H9 (cell line): Measurements from ENCODE around the gene TXNDC11. TPM values are rescaled to one million over a fixed set of nuclear protein-coding genes. Genes with fewer than 3 reads are reported as not detected.
A peak's percentile ranks its signal among the peaks of the same experiment; 100 is the strongest.

ENCODE experiments used
- DNase-seq: peaks from one replicate; pipeline ENCODE4 v3.0.0-alpha.2; 2017
- H2AFZ ChIP-seq: one replicate; pipeline ENCODE4 v1.6.1; 2013; ENCODE audit warnings: mild to moderate bottlenecking, low read length, control low read depth, moderate library complexity
- H2AK5ac ChIP-seq: 2 replicates; pipeline ENCODE4 v1.6.1; 2013; ENCODE audit warnings: low read length, control low read depth, mixed read lengths; ENCODE audit not compliant: insufficient read length
- H2BK120ac ChIP-seq: one replicate; pipeline ENCODE4 v1.6.1; 2013; ENCODE audit warnings: low read depth, mild to moderate bottlenecking, low read length, control low read depth, inconsistent platforms; ENCODE audit not compliant: poor library complexity, severe bottlenecking
- H2BK12ac ChIP-seq: 2 replicates; pipeline ENCODE4 v1.6.1; 2013; ENCODE audit warnings: low read length, control low read depth, mixed read lengths, low read depth; ENCODE audit not compliant: insufficient read length
- H2BK15ac ChIP-seq: 2 replicates; pipeline ENCODE4 v1.6.1; 2013; ENCODE audit warnings: low read depth, low read length, control low read depth
- H2BK20ac ChIP-seq: one replicate; pipeline ENCODE4 v1.6.1; 2013; ENCODE audit warnings: low read depth, mild to moderate bottlenecking, low read length, control low read depth, inconsistent platforms; ENCODE audit not compliant: poor library complexity, severe bottlenecking
- H2BK5ac ChIP-seq: 2 replicates; pipeline ENCODE4 v1.6.1; 2013; ENCODE audit warnings: low read length, control low read depth, mixed read lengths; ENCODE audit not compliant: insufficient read length
- H3K14ac ChIP-seq: 2 replicates; pipeline ENCODE4 v1.6.1; 2013; ENCODE audit warnings: low read length, control low read depth; ENCODE audit not compliant: insufficient read depth
- H3K18ac ChIP-seq: 2 replicates; pipeline ENCODE4 v1.6.1; 2013; ENCODE audit warnings: low read depth, mild to moderate bottlenecking, mixed read lengths, low read length, control low read depth; ENCODE audit not compliant: insufficient read length
- H3K23ac ChIP-seq: 2 replicates; pipeline ENCODE4 v1.6.1; 2013; ENCODE audit warnings: low read length, control low read depth, mixed read lengths, low read depth; ENCODE audit not compliant: insufficient read length
- H3K23me2 ChIP-seq: 2 replicates; pipeline ENCODE4 v1.6.1; 2013; ENCODE audit warnings: low read depth, mild to moderate bottlenecking, mixed read lengths, low read length, control low read depth; ENCODE audit not compliant: insufficient read length, poor library complexity, severe bottlenecking
- H3K27ac ChIP-seq: 2 replicates; pipeline ENCODE4 v1.5.1; 2013; ENCODE audit warnings: low read length, control low read depth, mixed read lengths, low read depth; ENCODE audit not compliant: insufficient read length
- H3K27me3 ChIP-seq: 2 replicates; pipeline ENCODE4 v1.6.1; 2013; ENCODE audit warnings: low read length, control low read depth, inconsistent platforms; ENCODE audit not compliant: insufficient read depth
- H3K4ac ChIP-seq: 2 replicates; pipeline ENCODE4 v1.6.1; 2013; ENCODE audit warnings: low read depth, mild to moderate bottlenecking, control low read depth, inconsistent platforms, low read length, moderate library complexity
- H3K4me1 ChIP-seq: 2 replicates; pipeline ENCODE4 v1.6.1; 2013; ENCODE audit warnings: low read length, control low read depth, inconsistent platforms; ENCODE audit not compliant: insufficient read depth
- H3K4me2 ChIP-seq: 2 replicates; pipeline ENCODE4 v1.6.1; 2013; ENCODE audit warnings: low read length, control low read depth, mixed read lengths; ENCODE audit not compliant: insufficient read length, insufficient read depth
- H3K56ac ChIP-seq: 2 replicates; pipeline ENCODE4 v1.6.1; 2013; ENCODE audit warnings: low read depth, mild to moderate bottlenecking, mixed read lengths, low read length, control low read depth; ENCODE audit not compliant: insufficient read length
- H3K79me1 ChIP-seq: 2 replicates; pipeline ENCODE4 v1.6.1; 2013; ENCODE audit warnings: low read depth, mild to moderate bottlenecking, moderate library complexity, low read length, control low read depth, inconsistent platforms; ENCODE audit not compliant: insufficient read depth, poor library complexity, severe bottlenecking
- H3K79me2 ChIP-seq: 2 replicates; pipeline ENCODE4 v1.6.1; 2013; ENCODE audit warnings: low read length, control low read depth, inconsistent platforms; ENCODE audit not compliant: insufficient read depth
- H3K9ac ChIP-seq: 2 replicates; pipeline ENCODE4 v1.6.1; 2013; ENCODE audit warnings: low read length, control low read depth, mixed read lengths; ENCODE audit not compliant: insufficient read length; ENCODE audit errors: extremely low read depth
- H3K9me3 ChIP-seq: one replicate; pipeline ENCODE4 v1.6.1; 2013; ENCODE audit warnings: low read depth, low read length, inconsistent platforms; ENCODE audit not compliant: control insufficient read depth
- H3T11ph ChIP-seq: one replicate; pipeline ENCODE4 v1.6.1; 2013; ENCODE audit warnings: mild to moderate bottlenecking, low read length, control low read depth, inconsistent platforms
- H4K20me1 ChIP-seq: one replicate; pipeline ENCODE4 v1.6.1; 2013; ENCODE audit not compliant: control insufficient read depth, insufficient read length, insufficient read depth
- H4K5ac ChIP-seq: 2 replicates; pipeline ENCODE4 v1.6.1; 2013; ENCODE audit warnings: low read depth, mild to moderate bottlenecking, mixed read lengths, low read length, control low read depth; ENCODE audit not compliant: insufficient read length
- H4K8ac ChIP-seq: replicated peaks from 2 replicates; pipeline ENCODE4 v1.6.1; 2013; ENCODE audit warnings: low read length, control low read depth, mixed read lengths, low read depth; ENCODE audit not compliant: insufficient read length
- H4K91ac ChIP-seq: 2 replicates; pipeline ENCODE4 v1.6.1; 2013; ENCODE audit warnings: low read depth, mild to moderate bottlenecking, moderate library complexity, mixed read lengths, low read length, control low read depth; ENCODE audit not compliant: insufficient read length
- H3K27ac Mint-ChIP-seq, 3 experiments: 2 replicates in 2 of 3; 3 replicates in 1 of 3; pipeline ENCODE4 v1.8.0; 2020 to 2021; ENCODE audit warnings: mixed read lengths in 3 of 3, mild to moderate bottlenecking in 1 of 3, moderate library complexity in 1 of 3
- H3K27me3 Mint-ChIP-seq: 2 replicates; pipeline ENCODE4 v1.8.0; 2021; ENCODE audit warnings: low read depth, mild to moderate bottlenecking, moderate library complexity, mixed read lengths
- H3K36me3 Mint-ChIP-seq, 3 experiments: 2 replicates in 2 of 3; 3 replicates in 1 of 3; pipeline ENCODE4 v1.8.0; 2020 to 2021; ENCODE audit warnings: low read depth in 3 of 3, mixed read lengths in 3 of 3; ENCODE audit not compliant: insufficient read depth in 1 of 3
- H3K4me1 Mint-ChIP-seq, 2 experiments: 2 replicates each; pipeline ENCODE4 v1.8.0; 2020; ENCODE audit warnings: mixed read lengths in 2 of 2
- H3K4me3 Mint-ChIP-seq, 2 experiments: 2 replicates in 1 of 2; 3 replicates in 1 of 2; pipeline ENCODE4 v1.8.0; 2020 to 2021; ENCODE audit warnings: mild to moderate bottlenecking in 2 of 2, mixed read lengths in 2 of 2, moderate library complexity in 1 of 2
- H3K9me3 Mint-ChIP-seq, 2 experiments: 2 replicates in 1 of 2; 3 replicates in 1 of 2; pipeline ENCODE4 v1.8.0; 2020; ENCODE audit warnings: mild to moderate bottlenecking in 2 of 2, mixed read lengths in 2 of 2, moderate library complexity in 1 of 2
- CTCF ChIP-seq: fragments of 200-600 bp; sonication (generic); conservative IDR thresholded peaks from 3 replicates; pipeline ENCODE4 v1.8.0; 2021; ENCODE audit warnings: antibody characterized with exemption, mild to moderate bottlenecking
- WGBS: extraction: QIAGEN DNeasy Blood & Tissue Kit; methylation state at CpG from one replicate; pipeline ENCODE4 v1.1.7; 2013; ENCODE audit warnings: missing lambda C conversion rate, low lambda C conversion rate, mixed read lengths; ENCODE audit not compliant: insufficient read length; ENCODE audit errors: extremely low coverage; 5-methylcytosine and 5-hydroxymethylcytosine counted together
- total RNA-seq: library from RNA; stranded (reverse); gene quantifications from 2 replicates; pipeline ENCODE4 v1.2.1, GENCODE V29; 2021

TXNDC11 gene
- total RNA-seq, 1 experiment from 2014 or later, result 12.2 TPM

- Histone ChIP-seq H3K9ac (no peak overlapping the region), H2BK120ac (no peak overlapping the region), H3K79me1 (no peaks in the 10 kb centered on the region), H3K23ac (no peak overlapping the region), H2BK15ac (no peak overlapping the region), H3K56ac (no peak overlapping the region), H2BK20ac (no peak overlapping the region), H3K9me3 (no peaks in the 10 kb centered on the region), H3K18ac (no peak overlapping the region), H4K20me1 (no peaks in the 10 kb centered on the region), H3K4me1 (no peaks in the 10 kb centered on the region), H3K79me2 (no peaks in the 10 kb centered on the region), H2BK5ac (no peak overlapping the region), H3K4ac (no peak overlapping the region), H3T11ph (no peak overlapping the region), H3K27me3 (no peaks in the 10 kb centered on the region), H4K8ac (no peak overlapping the region), H2AFZ (no peak overlapping the region), H2BK12ac (no peak overlapping the region), H2AK5ac (no peak overlapping the region), H3K23me2 (no peaks in the 10 kb centered on the region), H3K14ac (no peak overlapping the region), H4K5ac (no peak overlapping the region), H3K27ac (no peak overlapping the region), H4K91ac (no peak overlapping the region), H3K4me2 (no peak overlapping the region)
- Mint-ChIP-seq H3K4me3 (no peak overlapping the region), H3K9me3 (no peaks in the 10 kb centered on the region), H3K27ac (peak overlapping the region in 1 of 3 experiments; percentile 4; a peak in 1 of 7 replicates), H3K27me3 (no peaks in the 10 kb centered on the region), H3K4me1 (peaks cover 0 to 3% of the 10 kb centered on the region in 2 experiments; a peak in 2 of 4 replicates), H3K36me3 (peaks cover 24 to 69% (median 63%) of the 10 kb centered on the region in 3 experiments; a peak in 6 of 7 replicates)
- no CpG with 5 or more reads among the region's 3 CpGs for WGBS
- TF ChIP-seq CTCF, result no peak
- no peak for DNase-seq
Observed at GRCh38 chr16:11752856-11753255, 10.2 kb upstream of the TXNDC11 start.
